H1 (cell line): Measurements from ENCODE around the gene MRAP. TPM values are rescaled to one million over a fixed set of nuclear protein-coding genes. Genes with fewer than 3 reads are reported as not detected.

Source experiments
- CTCF ChIA-PET: fragments of 300-600 bp; sonication (Branson Sonifier 250); formaldehyde crosslinking; loops from one replicate; lab custom pipeline; 2021; ENCODE audit not compliant: partially characterized antibody; lab: Charles Lee
- POLR2A ChIA-PET: fragments of 300-600 bp; sonication (Branson Sonifier 250); formaldehyde crosslinking; loops from one replicate; lab custom pipeline; 2021; ENCODE audit warnings: inconsistent platforms; ENCODE audit not compliant: partially characterized antibody; lab: Charles Lee
- DNase-seq, 2 experiments: peaks; one replicate each; pipeline versions ENCODE4 v3.0.0 to v3.0.0-alpha.2; 2010 to 2022; ENCODE audit warnings: low spot score in 2 of 2, low read depth in 1 of 2, mixed read lengths in 1 of 2
- FAIRE-seq: peaks from 2 replicates; lab custom pipeline; 2011; peaks lifted over from hg19 to GRCh38; lab: Jason Lieb, UNC
- H2AFZ ChIP-seq: 2 replicates; pipeline ENCODE4 v1.8.1; 2012; ENCODE audit warnings: low read length, inconsistent platforms
- H2AK5ac ChIP-seq: 2 replicates; pipeline ENCODE4 v1.6.1; 2013; ENCODE audit warnings: low read depth, low read length
- H2BK120ac ChIP-seq: replicated peaks from 2 replicates; pipeline ENCODE3; 2013; ENCODE audit warnings: low read depth, low read length, inconsistent platforms
- H2BK12ac ChIP-seq: 2 replicates; pipeline ENCODE4 v1.6.1; 2013; ENCODE audit warnings: low read depth, low read length
- H2BK15ac ChIP-seq: 2 replicates; pipeline ENCODE4 v1.6.1; 2013; ENCODE audit warnings: low read length
- H2BK20ac ChIP-seq: 2 replicates; pipeline ENCODE4 v1.6.1; 2013; ENCODE audit warnings: low read length
- H2BK5ac ChIP-seq: 2 replicates; pipeline ENCODE4 v1.6.1; 2013; ENCODE audit warnings: low read depth, low read length
- H3K14ac ChIP-seq: 2 replicates; pipeline ENCODE4 v1.6.1; 2013; ENCODE audit warnings: inconsistent platforms; ENCODE audit not compliant: insufficient read length
- H3K18ac ChIP-seq: 2 replicates; pipeline ENCODE4 v1.6.1; 2013; ENCODE audit warnings: low read length; ENCODE audit errors: extremely low read depth
- H3K23ac ChIP-seq: 2 replicates; pipeline ENCODE4 v1.6.1; 2013; ENCODE audit warnings: inconsistent platforms; ENCODE audit not compliant: insufficient read length
- H3K23me2 ChIP-seq: 2 replicates; pipeline ENCODE4 v1.6.1; 2013; ENCODE audit warnings: low read depth, low read length
- H3K27ac ChIP-seq: 2 replicates; pipeline ENCODE4 v1.6.1; 2011; ENCODE audit warnings: low read depth, low read length, inconsistent platforms
- H3K27me3 ChIP-seq, 4 experiments: replicated peaks in 1 of 4; 1 replicate in 1 of 4; 2 replicates in 3 of 4; pipeline versions ENCODE4 v1.6.1 to v1.8.1; 2011 to 2013; ENCODE audit warnings: low read length in 3 of 4, mild to moderate bottlenecking in 3 of 4, inconsistent platforms in 2 of 4, mixed read lengths in 2 of 4, moderate library complexity in 1 of 4; ENCODE audit not compliant: control insufficient read depth in 3 of 4, insufficient read depth in 3 of 4; ENCODE audit errors: extremely low read depth in 1 of 4
- H3K36me3 ChIP-seq, 4 experiments: 2 replicates each; pipeline versions ENCODE4 v1.6.1 to v1.8.1; 2011 to 2013; ENCODE audit warnings: mild to moderate bottlenecking in 4 of 4, low read length in 3 of 4, moderate library complexity in 2 of 4, control low read depth in 1 of 4, inconsistent platforms in 1 of 4; ENCODE audit not compliant: insufficient read depth in 4 of 4, control insufficient read depth in 2 of 4
- H3K4ac ChIP-seq: replicated peaks from 2 replicates; pipeline ENCODE3; 2013; ENCODE audit warnings: low read length, low read depth, mixed read lengths, inconsistent platforms; ENCODE audit not compliant: insufficient read length
- H3K4me1 ChIP-seq, 4 experiments: replicated peaks in 1 of 4; 1 replicate in 1 of 4; 2 replicates in 3 of 4; pipeline versions ENCODE4 v1.6.1 to v1.8.1; 2011 to 2013; ENCODE audit warnings: low read length in 3 of 4, inconsistent platforms in 2 of 4, mixed read lengths in 1 of 4; ENCODE audit not compliant: insufficient read depth in 4 of 4, control insufficient read depth in 3 of 4
- H3K4me2 ChIP-seq, 2 experiments: 2 replicates each; pipeline versions ENCODE4 v1.6.1 to v1.8.1; 2011 to 2013; ENCODE audit warnings: low read depth in 2 of 2, low read length in 2 of 2, control low read depth in 1 of 2, inconsistent platforms in 1 of 2, mild to moderate bottlenecking in 1 of 2; ENCODE audit not compliant: insufficient read depth in 1 of 2
- H3K4me3 ChIP-seq, 4 experiments: fragments of 200-600, 300-600 bp in 1 of 4; sonication (generic), shearing (Covaris generic), sonication (Bioruptor Twin) in 1 of 4; 2 replicates each; pipeline versions ENCODE4 v1.5.1 to v1.8.1; 2011 to 2016; ENCODE audit warnings: low read length in 4 of 4, low read depth in 3 of 4, control low read depth in 2 of 4, inconsistent platforms in 2 of 4, mild to moderate bottlenecking in 2 of 4, mixed read lengths in 1 of 4, moderate library complexity in 1 of 4; ENCODE audit not compliant: insufficient read depth in 2 of 4; ENCODE audit errors: extremely low read depth in 1 of 4
- H3K56ac ChIP-seq: replicated peaks from 2 replicates; pipeline ENCODE3; 2013; ENCODE audit warnings: low read depth, mild to moderate bottlenecking, mixed read lengths, low read length, inconsistent platforms; ENCODE audit not compliant: insufficient read length
- H3K79me1 ChIP-seq: 2 replicates; pipeline ENCODE4 v1.6.1; 2013; ENCODE audit warnings: low read depth, low read length, control low read depth
- H3K79me2 ChIP-seq, 2 experiments: 2 replicates each; pipeline versions ENCODE4 v1.6.1 to v1.8.1; 2012 to 2013; ENCODE audit warnings: low read length in 2 of 2, mild to moderate bottlenecking in 2 of 2, inconsistent platforms in 1 of 2; ENCODE audit not compliant: insufficient read depth in 2 of 2, control insufficient read depth in 1 of 2
- H3K9ac ChIP-seq, 4 experiments: replicated peaks in 1 of 4; 1 replicate in 1 of 4; 2 replicates in 3 of 4; pipeline versions ENCODE4 v1.6.1 to v1.8.1; 2011 to 2013; ENCODE audit warnings: low read depth in 3 of 4, low read length in 3 of 4, control low read depth in 2 of 4, mild to moderate bottlenecking in 2 of 4, moderate library complexity in 2 of 4, inconsistent platforms in 1 of 4; ENCODE audit errors: extremely low read depth in 1 of 4
- H3K9me3 ChIP-seq, 2 experiments: 2 replicates each; pipeline versions ENCODE4 v1.6.1 to v1.8.1; 2012 to 2013; ENCODE audit warnings: mild to moderate bottlenecking in 2 of 2, moderate library complexity in 2 of 2, control low read depth in 1 of 2, inconsistent platforms in 1 of 2, low read depth in 1 of 2, low read length in 1 of 2, mixed read lengths in 1 of 2; ENCODE audit not compliant: insufficient read depth in 2 of 2
- H4K20me1 ChIP-seq, 2 experiments: replicated peaks in 1 of 2; 2 replicates each; pipeline versions ENCODE3 to v1.8.1; 2011 to 2013; ENCODE audit warnings: inconsistent platforms in 2 of 2, low read length in 2 of 2, mild to moderate bottlenecking in 1 of 2; ENCODE audit not compliant: insufficient read depth in 2 of 2, control insufficient read depth in 1 of 2
- H4K5ac ChIP-seq: 2 replicates; pipeline ENCODE4 v1.6.1; 2013; ENCODE audit warnings: low read length, low read depth, mixed read lengths, inconsistent platforms; ENCODE audit not compliant: insufficient read length
- H4K8ac ChIP-seq: 2 replicates; pipeline ENCODE4 v1.8.0; 2013; ENCODE audit warnings: mild to moderate bottlenecking, moderate library complexity, low read length, inconsistent platforms; ENCODE audit not compliant: insufficient read depth; ENCODE audit errors: extremely low read depth
- H4K91ac ChIP-seq: replicated peaks from 2 replicates; pipeline ENCODE3; 2013; ENCODE audit warnings: low read length, mixed read lengths, inconsistent platforms; ENCODE audit not compliant: insufficient read length
- KDM1A ChIP-seq: fragments of 200-600, 300-600 bp; sonication (generic); IDR thresholded peaks from 2 replicates; pipeline ENCODE4 v1.7.1; 2016; ENCODE audit warnings: mild to moderate bottlenecking, low read length, borderline replicate concordance
- TEAD4 ChIP-seq: IDR thresholded peaks from 2 replicates; pipeline ENCODE4 v1.6.1; 2012; ENCODE audit warnings: low read depth, low read length, inconsistent platforms, mixed read lengths
- WGBS, 2 experiments: shearing (Covaris generic) in 1 of 2; methylation state at CpG; one replicate each; pipeline versions ENCODE4 v1.1.6 to v1.1.7; 2013 to 2015; ENCODE audit warnings: low lambda C conversion rate in 2 of 2, mixed read lengths in 2 of 2, inconsistent platforms in 1 of 2, low coverage in 1 of 2, missing lambda C conversion rate in 1 of 2; ENCODE audit not compliant: insufficient replicate concordance in 2 of 2, insufficient coverage in 1 of 2, insufficient read length in 1 of 2; ENCODE audit errors: extremely low coverage in 1 of 2, missing lambda C conversion rate in 1 of 2; 5-methylcytosine and 5-hydroxymethylcytosine counted together
- polyA plus RNA-seq, 7 experiments: library from polyadenylated mRNA; depleted of rRNA in 3 of 7; stranded (reverse) in 5 of 7; unstranded in 2 of 7; fragments of >200 nt in 5 of 7; fragments of 200-250 nt in 2 of 7; gene quantifications; 1 replicate in 5 of 7; 2 replicates in 1 of 7; 4 replicates in 1 of 7; pipeline versions ENCODE4 v1.2.1 to v1.2.3, GENCODE V29; 2011 to 2013; ENCODE audit warnings: missing spikeins in 2 of 7, mixed read lengths in 2 of 7
- total RNA-seq: library from RNA; stranded (reverse); fragmentation: NEBNext Ultra II Directional; extraction: Animal tissue kit (Norgen Biotek cat#: 25700); gene quantifications from 2 replicates; pipeline ENCODE4 v1.2.1, GENCODE V29; 2021

MRAP gene
- total and polyA plus RNA-seq, 2 of the 8 experiments (the other 6 are each of a cell fraction or from before 2014, with no cell fraction given) = not detected

DNA sequence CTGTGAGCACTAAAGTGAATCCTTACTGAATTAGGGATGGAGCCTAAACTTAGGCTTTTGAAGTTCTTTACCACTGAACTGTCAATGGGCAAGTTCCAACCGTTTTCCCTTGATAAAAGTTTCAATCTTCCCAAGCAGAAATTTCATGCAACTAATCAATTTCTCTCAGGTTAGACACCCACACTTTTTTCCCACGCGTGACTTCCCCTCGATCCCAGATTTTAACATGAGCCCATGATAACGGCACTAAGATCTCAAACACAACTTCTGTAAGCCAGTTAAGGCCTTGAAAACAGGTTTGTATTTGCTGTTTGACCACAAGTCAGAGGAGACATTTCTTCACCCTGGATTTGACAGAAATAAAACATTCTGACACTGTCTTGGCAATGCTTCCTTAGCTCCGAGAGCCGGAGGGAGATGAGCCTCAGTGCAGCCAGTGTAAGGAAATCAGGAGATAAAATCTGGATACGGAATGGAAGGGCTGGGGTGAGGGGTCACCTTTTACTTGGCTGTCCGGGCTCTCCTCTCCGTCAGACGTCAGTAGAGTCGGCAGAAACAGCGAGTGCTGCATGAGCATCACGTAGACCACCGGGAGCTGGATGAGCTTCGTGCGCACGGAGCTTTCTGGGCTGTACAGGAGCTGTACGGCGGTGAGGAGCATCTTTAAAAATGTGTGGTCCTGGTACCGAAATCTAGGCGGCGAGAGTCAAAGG, 39.7 kb downstream of the MRAP start:
- 95% methylated on average over 23 of the region's 23 CpGs; no CpG with 5 or more reads in 1 of the 2 experiments for WGBS, 2 experiments

More for the DNA sequence above, 39.7 kb downstream of the MRAP start:
- Histone ChIP-seq H4K8ac (no peak overlapping the region), H3K18ac (no peak overlapping the region), H3K23me2 (no peaks in the 10 kb centered on the region), H3K23ac (no peak overlapping the region), H3K9ac (no peak overlapping the region), H4K5ac (no peak overlapping the region), H4K91ac (no peak overlapping the region), H2BK15ac (no peak overlapping the region), H3K79me1 (no peaks in the 10 kb centered on the region; the same call in 1 of the 2 replicates), H3K9me3 (no peaks in the 10 kb centered on the region), H3K4ac (no peak overlapping the region), H2AFZ (no peak overlapping the region), H2BK12ac (no peak overlapping the region), H4K20me1 (peaks cover 0 to 6% of the 10 kb centered on the region in 2 experiments), H2AK5ac (no peak overlapping the region), H3K56ac (no peak overlapping the region), H2BK5ac (no peak overlapping the region), H3K27me3 (no peaks in the 10 kb centered on the region), H3K36me3 (peaks cover 16 to 67% (median 41%) of the 10 kb centered on the region in 4 experiments), H3K27ac (no peak overlapping the region), H3K4me3 (no peak overlapping the region), H3K4me1 (peaks cover 0 to 14% (median 3%) of the 10 kb centered on the region in 4 experiments; a peak in 3 of 7 replicates), H2BK120ac (no peak overlapping the region), H2BK20ac (no peak overlapping the region), H3K4me2 (no peak overlapping the region), H3K79me2 (no peaks in the 10 kb centered on the region), H3K14ac (no peak overlapping the region)
- DNase-seq (no peak), FAIRE-seq (no peak)
- TF ChIP-seq KDM1A = no peak
- TF ChIP-seq TEAD4 = no peak
- ChIA-PET POLR2A (no interaction called here), CTCF (interaction anchor here (0.7 to 0.8 kb wide), 2 partner anchors 24 to 29 kb away, joined by 3 read pairs; no protein-coding TSS in a partner anchor)
